Subcutaneous adipose tissue (tissue), 4 donors: Measurements from ENCODE around the gene ZBTB49. TPM values are rescaled to one million over a fixed set of nuclear protein-coding genes. Genes with fewer than 3 reads are reported as not detected.

Source experiments
- CTCF ChIP-seq: fragments of 450-650 bp; IDR thresholded peaks from one replicate; pipeline ENCODE4 v1.5.1; 2016; ENCODE audit warnings: low read depth, mild to moderate bottlenecking, control low read depth, antibody characterized with exemption, moderate library complexity
- total RNA-seq, 4 donors: library from RNA; depleted of rRNA; stranded (reverse); fragments of >200 nt; gene quantifications; one replicate each; pipeline ENCODE4 v1.1.0, GENCODE V29; 2016

The ZBTB49 gene
- total RNA-seq, 4 donors from 2014 or later: 1.9 to 7.0 (median 4.0) TPM

- TF ChIP-seq CTCF: no peak
Observed at GRCh38 chr4:4334798-4335520, 44.9 kb downstream of the ZBTB49 start.

- TF ChIP-seq CTCF: no peak
Observed at GRCh38 chr4:4338210-4339001, 48.4 kb downstream of the ZBTB49 start.

- TF ChIP-seq CTCF: no peak
Observed at GRCh38 chr4:4339504-4340085, 49.5 kb downstream of the ZBTB49 start.

GRCh38 chr4:4341861-4342650 lies 52.0 kb downstream of the ZBTB49 start:
- no peak for TF ChIP-seq CTCF

- TF ChIP-seq CTCF: no peak
Observed at GRCh38 chr4:4343038-4343437, 53.0 kb downstream of the ZBTB49 start.

GRCh38 chr4:4344915-4345527 lies 55.0 kb downstream of the ZBTB49 start:
- TF ChIP-seq CTCF: no peak
